Measurements from ENCODE around the gene HTT. TPM values are rescaled to one million over a fixed set of nuclear protein-coding genes. Genes with fewer than 3 reads are reported as not detected.
A peak's percentile ranks its signal among the peaks of the same experiment; 100 is the strongest.

Gene HTT
- total and polyA plus RNA-seq, 10 donors = 10.0 to 124 (median 84.4) TPM

- Histone ChIP-seq H3K9me3 (no peaks in the 10 kb centered on the region), H3K27ac (no peak overlapping the region), H3K27me3 (replicated peaks in 1 of 7) (no peaks in the 10 kb centered on the region), H3K36me3 (peaks cover 0 to 90% (median 30%) of the 10 kb centered on the region in 6 donors), H3K4me1 (peaks cover 0 to 6% (median 0%) of the 10 kb centered on the region in 6 donors), H3K4me3 (no peak overlapping the region)
- no peak for DNase-seq
- TF ChIP-seq CTCF (IDR thresholded peaks at IDR 0.05 in 8 of 11, conservative IDR thresholded peaks at IDR 0.05 in 3 of 11) (no peak), POLR2A (IDR thresholded peaks at IDR 0.05) (no peak), POLR2AphosphoS5 (IDR thresholded peaks at IDR 0.05) (no peak)
- intact Hi-C loops (cut with DNase I; ENCODE audit: low total_unique reads) = no loop called here
- 91 to 99% (median 95%) methylated on average over 3 of the region's 3 CpGs for WGBS, 5 donors
Measured at GRCh38 chr4:3096202-3096601, 21.7 kb downstream of the HTT start.

GRCh38 chr4:3098346-3098745 is 23.9 kb downstream of the HTT start:
- 82 to 97% (median 90%) methylated on average over 2 of the region's 2 CpGs for WGBS, 5 donors
- intact Hi-C loops (cut with DNase I; ENCODE audit: low total_unique reads) = no loop called here

GRCh38 chr4:3106339-3107186 is 32.1 kb downstream of the HTT start:
- peak; percentile 61 to 73 (median 69) for TF ChIP-seq POLR2AphosphoS5 (IDR thresholded peaks at IDR 0.05)
- TF ChIP-seq POLR2A (IDR thresholded peaks at IDR 0.05) = no peak
- TF ChIP-seq CTCF (IDR thresholded peaks at IDR 0.05 in 8 of 11, conservative IDR thresholded peaks at IDR 0.05 in 3 of 11) = peak; percentile 89 to 99 (median 96)
- DNase-seq = peak; percentile 94
- Histone ChIP-seq H3K4me1 (peaks cover 4 to 39% (median 14%) of the 10 kb centered on the region in 6 donors), H3K9me3 (no peaks in the 10 kb centered on the region), H3K36me3 (peaks cover 0 to 94% (median 60%) of the 10 kb centered on the region in 6 donors), H3K27me3 (replicated peaks in 1 of 7) (no peaks in the 10 kb centered on the region), H3K4me3 (no peak overlapping the region), H3K27ac (peak overlapping the region in 2 of 8 donors; percentile 22 to 42)
- 1 to 4% (median 3%) methylated on average over 7 of the region's 7 CpGs for whole genome bisulfite sequencing, 5 donors
- intact Hi-C loops (cut with DNase I; ENCODE audit: low total_unique reads) = loop anchor here (10.0 kb wide), 1 partner anchor 338 kb away; the partner anchor contains the start of gene HGFAC

More at GRCh38 chr4:3098346-3098745, 23.9 kb downstream of the HTT start:
- DNase-seq = no peak
- Histone ChIP-seq H3K4me1 (no peaks in the 10 kb centered on the region), H3K36me3 (peaks cover 0 to 90% (median 41%) of the 10 kb centered on the region in 6 donors), H3K9me3 (no peaks in the 10 kb centered on the region), H3K27me3 (replicated peaks in 1 of 7) (no peaks in the 10 kb centered on the region), H3K27ac (no peak overlapping the region), H3K4me3 (no peak overlapping the region)
- TF ChIP-seq POLR2AphosphoS5 (IDR thresholded peaks at IDR 0.05) (no peak), POLR2A (IDR thresholded peaks at IDR 0.05) (no peak), CTCF (IDR thresholded peaks at IDR 0.05 in 8 of 11, conservative IDR thresholded peaks at IDR 0.05 in 3 of 11) (no peak)

- Histone ChIP-seq H3K27me3 (replicated peaks in 1 of 7) (no peaks in the 10 kb centered on the region), H3K36me3 (peaks cover 0 to 94% (median 57%) of the 10 kb centered on the region in 6 donors), H3K4me1 (peaks cover 4 to 43% (median 14%) of the 10 kb centered on the region in 6 donors), H3K27ac (peak overlapping the region in 3 of 8 donors; percentile 12 to 42 (median 22)), H3K4me3 (no peak overlapping the region), H3K9me3 (no peaks in the 10 kb centered on the region)
- WGBS, 5 donors = 92 to 98% (median 94%) methylated on average over 5 of the region's 5 CpGs
- no peak for DNase-seq
- TF ChIP-seq CTCF (IDR thresholded peaks at IDR 0.05 in 8 of 11, conservative IDR thresholded peaks at IDR 0.05 in 3 of 11) (no peak), POLR2A (IDR thresholded peaks at IDR 0.05) (no peak), POLR2AphosphoS5 (IDR thresholded peaks at IDR 0.05) (no peak)
- intact Hi-C loops (cut with DNase I; ENCODE audit: low total_unique reads) = loop anchor here (10.0 kb wide), 1 partner anchor 338 kb away; the partner anchor contains the start of gene HGFAC
Measured at GRCh38 chr4:3107271-3107670, 32.8 kb downstream of the HTT start.

Measured in spleen (tissue), 11 donors.